HS-27A (cell line): Measurements from ENCODE around the gene ZNF579.

Experiments used
- DNase-seq: peaks from one replicate; pipeline ENCODE4 v3.0.0-alpha.2; 2012; ENCODE audit warnings: low read depth, missing footprints

The ZNF579 gene

GRCh38 chr19:55580628-55581144 lies at the start of gene ZNF579:
TSS of gene ZNF579 (minus strand) at chr19:55580848. CDS start at chr19:55579639, 1,209 bp downstream.
- peak; percentile 85 for DNase-seq

- DNase-seq: no peak
These were observed 45.7 kb upstream of the ZNF579 start for GRCh38 chr19:55626350-55626749.

GRCh38 chr19:55625004-55625326 lies 44.3 kb upstream of the ZNF579 start:
- no peak for DNase-seq

GRCh38 chr19:55624109-55625003 lies 43.7 kb upstream of the ZNF579 start, which contains the start of gene ZNF784:
TSS of gene ZNF784 (minus strand) at chr19:55624566. CDS start at chr19:55624561, 5 bp downstream.
- peak; percentile 84 for DNase-seq

- no peak for DNase-seq
These were observed 42.9 kb upstream of the ZNF579 start for GRCh38 chr19:55623561-55623960.

- DNase-seq: no peak
These were observed 42.5 kb upstream of the ZNF579 start for GRCh38 chr19:55623130-55623529.

- no peak for DNase-seq
These were observed 41.8 kb upstream of the ZNF579 start for GRCh38 chr19:55622242-55622969.

GRCh38 chr19:55621673-55622231 lies 41.1 kb upstream of the ZNF579 start:
- no peak for DNase-seq

- DNase-seq: no peak
These were observed 40.6 kb upstream of the ZNF579 start for GRCh38 chr19:55621205-55621672.

GRCh38 chr19:55620410-55621204 lies 40.0 kb upstream of the ZNF579 start:
- DNase-seq: no peak

GRCh38 chr19:55619286-55619685 lies 38.6 kb upstream of the ZNF579 start:
- no peak for DNase-seq

GRCh38 chr19:55618426-55618825 lies 37.8 kb upstream of the ZNF579 start:
- no peak for DNase-seq

GRCh38 chr19:55617426-55617825 lies 36.8 kb upstream of the ZNF579 start:
- DNase-seq: no peak

GRCh38 chr19:55616395-55616875 lies 35.8 kb upstream of the ZNF579 start:
- no peak for DNase-seq

- no peak for DNase-seq
These were observed 35.1 kb upstream of the ZNF579 start for GRCh38 chr19:55615543-55616394.

- DNase-seq: no peak
These were observed 34.3 kb upstream of the ZNF579 start for GRCh38 chr19:55614711-55615542.

GRCh38 chr19:55613930-55614710 lies 33.5 kb upstream of the ZNF579 start:
- no peak for DNase-seq

GRCh38 chr19:55613396-55613795 lies 32.7 kb upstream of the ZNF579 start:
- DNase-seq: no peak
